ENCODE results near the gene SLC31A1.
"Not testable (repeated sequence)": the region's sequence is repeated elsewhere in the genome, so short reads cannot be mapped to it uniquely, and the experiment has no call there.

The SLC31A1 gene

DNA sequence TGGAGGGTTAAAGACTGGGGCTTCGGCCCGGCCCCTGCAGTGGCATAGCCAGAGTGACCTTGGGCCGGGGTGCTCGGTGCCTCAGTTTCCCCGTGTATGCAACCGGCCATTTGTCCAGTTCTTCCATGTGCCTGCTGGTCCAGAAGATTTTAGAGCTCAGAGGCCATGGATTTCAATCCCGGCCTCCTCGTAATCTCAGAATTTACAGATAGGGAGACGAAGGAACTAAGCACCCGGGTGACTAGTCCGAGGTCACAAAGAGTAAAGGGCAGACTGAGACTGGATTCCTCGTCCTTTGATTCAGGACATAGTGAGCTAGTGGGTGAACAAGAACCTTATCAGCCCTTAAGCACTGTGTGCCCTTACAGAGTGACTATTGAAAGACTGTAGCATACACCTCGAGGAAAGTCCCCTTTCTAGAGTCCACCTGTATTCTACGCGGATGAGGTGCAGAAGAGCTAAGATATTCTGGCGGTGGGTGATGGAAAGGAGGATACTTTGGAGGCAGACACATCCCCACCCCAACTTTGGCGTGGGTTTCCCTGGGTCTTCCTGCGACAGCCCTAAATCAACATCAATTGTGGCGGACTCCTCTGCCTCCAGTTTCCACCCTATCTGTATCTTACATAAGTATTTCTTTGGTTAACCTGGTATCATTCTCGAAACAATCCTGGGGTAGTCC lies 597 bp downstream of the SLC31A1 start:
- H3K4me3 ChIP-seq (ENCODE audit: low read length) = peak overlapping the region; percentile 91
- H3K9me3 ChIP-seq (replicated peaks; ENCODE audit: low read length) = no peaks in the 10 kb centered on the region
- no peaks in the 10 kb centered on the region for H3K36me3 ChIP-seq (ENCODE audit: insufficient read depth, low read length)
- H3K27me3 ChIP-seq (ENCODE audit: control insufficient read depth, insufficient read depth, low read length) = no peaks in the 10 kb centered on the region
- peaks cover 34% of the 10 kb centered on the region for H3K4me1 ChIP-seq (ENCODE audit: control insufficient read depth, insufficient read depth, low read length)
- H3K9ac ChIP-seq (ENCODE audit: low read depth, low read length) = peak overlapping the region; percentile 91
- peak overlapping the region; percentile 90 for H3K4me2 ChIP-seq (ENCODE audit: low read length)

- peak overlapping the region; percentile 91 for H3K4me3 ChIP-seq (ENCODE audit: low read length)
- H3K9ac ChIP-seq (ENCODE audit: low read depth, low read length) = peak overlapping the region; percentile 91
- H3K36me3 ChIP-seq (ENCODE audit: insufficient read depth, low read length) = no peaks in the 10 kb centered on the region
- peaks cover 34% of the 10 kb centered on the region for H3K4me1 ChIP-seq (ENCODE audit: control insufficient read depth, insufficient read depth, low read length)
- H3K27me3 ChIP-seq (ENCODE audit: control insufficient read depth, insufficient read depth, low read length) = no peaks in the 10 kb centered on the region
- H3K4me2 ChIP-seq (ENCODE audit: low read length) = peak overlapping the region; percentile 90
- H3K9me3 ChIP-seq (replicated peaks; ENCODE audit: low read length) = no peaks in the 10 kb centered on the region
These were observed 1.1 kb downstream of the SLC31A1 start for GRCh38 chr9:113222482-113222841.

GRCh38 chr9:113223963-113224362 lies 2.6 kb downstream of the SLC31A1 start:
- Histone ChIP-seq H3K36me3 (ENCODE audit: insufficient read depth, low read length) (peaks cover 6% of the 10 kb centered on the region), H3K4me2 (ENCODE audit: low read length) (no peak overlapping the region), H3K4me3 (ENCODE audit: low read length) (no peak overlapping the region), H3K4me1 (ENCODE audit: control insufficient read depth, insufficient read depth, low read length) (peaks cover 33% of the 10 kb centered on the region), H3K27me3 (ENCODE audit: control insufficient read depth, insufficient read depth, low read length) (no peaks in the 10 kb centered on the region), H3K9me3 (replicated peaks; ENCODE audit: low read length) (no peaks in the 10 kb centered on the region), H3K9ac (ENCODE audit: low read depth, low read length) (no peak overlapping the region)

GRCh38 chr9:113227436-113227835 lies 6.1 kb downstream of the SLC31A1 start:
- Histone ChIP-seq H3K4me2 (ENCODE audit: low read length) (no peak overlapping the region), H3K27me3 (ENCODE audit: control insufficient read depth, insufficient read depth, low read length) (no peaks in the 10 kb centered on the region), H3K9me3 (replicated peaks; ENCODE audit: low read length) (no peaks in the 10 kb centered on the region), H3K36me3 (ENCODE audit: insufficient read depth, low read length) (peaks cover 6% of the 10 kb centered on the region), H3K4me1 (ENCODE audit: control insufficient read depth, insufficient read depth, low read length) (peaks cover 13% of the 10 kb centered on the region), H3K9ac (ENCODE audit: low read depth, low read length) (no peak overlapping the region), H3K4me3 (ENCODE audit: low read length) (no peak overlapping the region)

GRCh38 chr9:113228130-113228665 lies 6.9 kb downstream of the SLC31A1 start:
- Histone ChIP-seq H3K9me3 (replicated peaks; ENCODE audit: low read length) (no peaks in the 10 kb centered on the region), H3K27me3 (ENCODE audit: control insufficient read depth, insufficient read depth, low read length) (no peaks in the 10 kb centered on the region), H3K4me1 (ENCODE audit: control insufficient read depth, insufficient read depth, low read length) (peaks cover 10% of the 10 kb centered on the region), H3K36me3 (ENCODE audit: insufficient read depth, low read length) (peaks cover 6% of the 10 kb centered on the region), H3K4me2 (ENCODE audit: low read length) (no peak overlapping the region), H3K9ac (ENCODE audit: low read depth, low read length) (no peak overlapping the region), H3K4me3 (ENCODE audit: low read length) (no peak overlapping the region)

DNA sequence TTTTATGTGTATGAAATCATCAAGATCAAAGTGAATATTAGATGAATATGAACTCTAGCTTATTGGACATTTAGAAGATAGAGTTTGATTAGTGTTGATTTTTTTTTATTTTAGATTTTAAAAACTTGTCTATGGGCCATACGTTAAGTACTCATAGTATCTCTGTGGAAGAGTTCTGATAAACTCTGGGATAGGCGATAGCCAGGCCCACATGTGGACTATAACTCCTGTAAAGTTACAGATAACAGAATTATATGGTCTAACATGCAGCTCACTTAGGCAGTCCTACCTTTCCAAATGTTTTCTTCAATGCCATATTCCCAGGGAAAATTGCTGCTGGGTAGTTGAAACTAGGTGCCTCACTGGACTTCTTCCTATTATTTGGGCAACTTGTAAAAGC lies 10.4 kb downstream of the SLC31A1 start:
- Histone ChIP-seq H3K4me2 (ENCODE audit: low read length) (no peak overlapping the region), H3K27me3 (ENCODE audit: control insufficient read depth, insufficient read depth, low read length) (no peaks in the 10 kb centered on the region), H3K9ac (ENCODE audit: low read depth, low read length) (no peak overlapping the region), H3K9me3 (replicated peaks; ENCODE audit: low read length) (no peaks in the 10 kb centered on the region), H3K4me1 (ENCODE audit: control insufficient read depth, insufficient read depth, low read length) (no peaks in the 10 kb centered on the region), H3K36me3 (ENCODE audit: insufficient read depth, low read length) (peaks cover 6% of the 10 kb centered on the region), H3K4me3 (ENCODE audit: low read length) (no peak overlapping the region)

GRCh38 chr9:113235701-113236255 lies 14.4 kb downstream of the SLC31A1 start:
- not testable (repeated sequence) for H3K4me1 ChIP-seq (ENCODE audit: control insufficient read depth, insufficient read depth, low read length); H3K36me3 ChIP-seq (ENCODE audit: insufficient read depth, low read length); H3K4me2 ChIP-seq (ENCODE audit: low read length); H3K9me3 ChIP-seq (replicated peaks; ENCODE audit: low read length); H3K9ac ChIP-seq (ENCODE audit: low read depth, low read length); H3K4me3 ChIP-seq (ENCODE audit: low read length); H3K27me3 ChIP-seq (ENCODE audit: control insufficient read depth, insufficient read depth, low read length)

- Histone ChIP-seq H3K4me3 (ENCODE audit: low read length) (no peak overlapping the region), H3K36me3 (ENCODE audit: insufficient read depth, low read length) (no peaks in the 10 kb centered on the region), H3K9me3 (replicated peaks; ENCODE audit: low read length) (no peaks in the 10 kb centered on the region), H3K27me3 (ENCODE audit: control insufficient read depth, insufficient read depth, low read length) (no peaks in the 10 kb centered on the region), H3K4me2 (ENCODE audit: low read length) (no peak overlapping the region), H3K4me1 (ENCODE audit: control insufficient read depth, insufficient read depth, low read length) (no peaks in the 10 kb centered on the region), H3K9ac (ENCODE audit: low read depth, low read length) (no peak overlapping the region)
These were observed 15.7 kb downstream of the SLC31A1 start for GRCh38 chr9:113237026-113237425.

- Histone ChIP-seq H3K36me3 (ENCODE audit: insufficient read depth, low read length) (no peaks in the 10 kb centered on the region), H3K27me3 (ENCODE audit: control insufficient read depth, insufficient read depth, low read length) (no peaks in the 10 kb centered on the region), H3K4me1 (ENCODE audit: control insufficient read depth, insufficient read depth, low read length) (no peaks in the 10 kb centered on the region), H3K9me3 (replicated peaks; ENCODE audit: low read length) (no peaks in the 10 kb centered on the region), H3K4me3 (ENCODE audit: low read length) (no peak overlapping the region), H3K4me2 (ENCODE audit: low read length) (no peak overlapping the region), H3K9ac (ENCODE audit: low read depth, low read length) (no peak overlapping the region)
These were observed 17.0 kb downstream of the SLC31A1 start for GRCh38 chr9:113238202-113238858.

DNA sequence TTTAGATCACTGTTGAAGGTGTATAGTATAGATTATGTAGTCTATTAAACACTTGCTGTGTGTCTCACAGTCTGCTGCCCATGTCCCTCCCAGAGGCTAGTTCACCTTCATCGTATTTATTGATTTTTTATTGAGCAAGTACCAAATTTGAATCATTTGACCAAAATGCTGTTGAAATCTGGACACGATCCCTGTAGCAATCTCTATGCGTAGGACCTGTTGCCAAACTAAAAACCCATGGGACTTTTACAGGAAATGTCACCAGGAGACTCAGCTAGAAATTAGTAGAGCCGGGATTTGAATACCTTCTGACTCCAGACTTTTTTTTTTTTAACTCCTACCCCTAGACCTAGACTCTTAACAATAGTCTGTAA lies 17.5 kb downstream of the SLC31A1 start:
- Histone ChIP-seq H3K4me2 (ENCODE audit: low read length) (no peak overlapping the region), H3K9me3 (replicated peaks; ENCODE audit: low read length) (no peaks in the 10 kb centered on the region), H3K27me3 (ENCODE audit: control insufficient read depth, insufficient read depth, low read length) (no peaks in the 10 kb centered on the region), H3K4me3 (ENCODE audit: low read length) (no peak overlapping the region), H3K4me1 (ENCODE audit: control insufficient read depth, insufficient read depth, low read length) (no peaks in the 10 kb centered on the region), H3K9ac (ENCODE audit: low read depth, low read length) (no peak overlapping the region), H3K36me3 (ENCODE audit: insufficient read depth, low read length) (no peaks in the 10 kb centered on the region)

DNA sequence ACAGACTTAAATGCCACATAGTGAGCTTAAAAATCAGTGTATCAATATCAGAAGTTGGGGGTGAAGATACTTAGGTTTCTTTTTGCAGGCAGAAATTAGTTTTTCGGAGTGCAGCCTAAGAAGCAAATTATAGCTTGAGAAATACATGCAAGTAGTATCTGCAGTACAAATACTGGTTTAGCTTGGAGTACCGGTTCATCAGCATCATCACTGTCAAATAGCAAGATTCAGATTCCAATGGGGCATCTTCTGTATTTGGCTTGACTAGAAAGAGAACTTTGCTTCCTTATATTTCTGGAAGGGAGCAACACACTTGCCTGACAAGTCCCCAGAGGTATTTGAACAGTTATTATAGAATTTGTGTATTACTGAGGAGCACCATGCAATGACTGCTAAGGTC lies 19.8 kb downstream of the SLC31A1 start:
- H3K4me1 ChIP-seq (ENCODE audit: control insufficient read depth, insufficient read depth, low read length) = no peaks in the 10 kb centered on the region
- H3K4me2 ChIP-seq (ENCODE audit: low read length) = no peak overlapping the region
- H3K9me3 ChIP-seq (replicated peaks; ENCODE audit: low read length) = no peaks in the 10 kb centered on the region
- no peak overlapping the region for H3K9ac ChIP-seq (ENCODE audit: low read depth, low read length)
- no peaks in the 10 kb centered on the region for H3K27me3 ChIP-seq (ENCODE audit: control insufficient read depth, insufficient read depth, low read length)
- no peaks in the 10 kb centered on the region for H3K36me3 ChIP-seq (ENCODE audit: insufficient read depth, low read length)
- no peak overlapping the region for H3K4me3 ChIP-seq (ENCODE audit: low read length)

DNA sequence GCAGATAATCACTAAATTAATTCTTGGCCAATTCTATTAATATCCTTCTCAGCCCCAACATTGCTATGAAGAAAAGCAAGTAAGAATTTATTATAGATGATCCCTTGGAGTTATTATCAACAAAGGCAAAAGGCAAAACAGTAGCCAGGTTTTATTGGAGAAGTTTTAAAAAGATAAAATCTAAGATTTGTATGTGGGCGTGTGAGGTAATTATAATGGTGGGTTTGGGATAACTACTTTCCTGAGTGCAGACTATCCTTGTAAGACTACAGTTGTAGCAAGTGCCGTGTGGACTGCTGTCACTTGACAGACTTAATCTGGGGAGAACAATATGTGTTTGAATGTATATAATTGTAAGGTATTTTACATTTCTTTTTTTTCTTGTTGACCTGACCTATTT lies 23.2 kb downstream of the SLC31A1 start:
- H3K36me3 ChIP-seq (ENCODE audit: insufficient read depth, low read length) = no peaks in the 10 kb centered on the region
- no peak overlapping the region for H3K9ac ChIP-seq (ENCODE audit: low read depth, low read length)
- no peak overlapping the region for H3K4me3 ChIP-seq (ENCODE audit: low read length)
- H3K4me1 ChIP-seq (ENCODE audit: control insufficient read depth, insufficient read depth, low read length) = no peaks in the 10 kb centered on the region
- H3K27me3 ChIP-seq (ENCODE audit: control insufficient read depth, insufficient read depth, low read length) = no peaks in the 10 kb centered on the region
- H3K9me3 ChIP-seq (replicated peaks; ENCODE audit: low read length) = no peaks in the 10 kb centered on the region
- no peak overlapping the region for H3K4me2 ChIP-seq (ENCODE audit: low read length)
